Natural killer cell (primary cell): ENCODE data around the gene DOCK7. TPM values are rescaled to one million over a fixed set of nuclear protein-coding genes. Genes with fewer than 3 reads are reported as not detected.

Experiments used
- ATAC-seq, 3 donors: fragments of 150-1000 bp in 2 of 3; fragments of 200-7000 bp in 1 of 3; cut with Tn5 transposase; 1 replicate in 1 of 3; 2 replicates in 2 of 3; pipeline ENCODE4 v1.10.0; 2021; ENCODE audit warnings: mild to moderate bottlenecking in 2 of 3, moderate library complexity in 2 of 3
- DNase-seq, 2 donors: peaks; one replicate each; pipeline versions ENCODE4 v3.0.0 to v3.0.0-alpha.2; 2013 to 2021; ENCODE audit warnings: mixed read lengths in 1 of 2
- H3K27ac ChIP-seq: one replicate; pipeline ENCODE4 v1.5.1; 2013; ENCODE audit warnings: mild to moderate bottlenecking, low read length
- H3K27me3 ChIP-seq: one replicate; pipeline ENCODE4 v1.6.1; 2013; ENCODE audit warnings: low read length; ENCODE audit not compliant: control insufficient read depth, insufficient read depth
- H3K36me3 ChIP-seq: one replicate; pipeline ENCODE4 v1.6.1; 2013; ENCODE audit warnings: low read length; ENCODE audit not compliant: control insufficient read depth, insufficient read depth
- H3K4me1 ChIP-seq: one replicate; pipeline ENCODE4 v1.6.1; 2013; ENCODE audit warnings: low read length; ENCODE audit not compliant: control insufficient read depth, insufficient read depth
- H3K4me3 ChIP-seq: one replicate; pipeline ENCODE4 v1.5.1; 2013; ENCODE audit warnings: low read length
- H3K9me3 ChIP-seq: one replicate; pipeline ENCODE4 v1.6.1; 2013; ENCODE audit warnings: low read length; ENCODE audit not compliant: control insufficient read depth, insufficient read depth
- H3K27ac Mint-ChIP-seq, 2 donors: one replicate each; pipeline ENCODE4 v1.8.0; 2022; ENCODE audit warnings: mild to moderate bottlenecking in 2 of 2, mixed read lengths in 2 of 2, moderate library complexity in 1 of 2
- H3K27me3 Mint-ChIP-seq, 2 donors: one replicate each; pipeline ENCODE4 v1.8.0; 2022; ENCODE audit warnings: low read depth in 2 of 2, mixed read lengths in 2 of 2
- H3K36me3 Mint-ChIP-seq: one replicate; pipeline ENCODE4 v1.8.0; 2022; ENCODE audit warnings: mixed read lengths
- H3K4me1 Mint-ChIP-seq, 2 donors: one replicate each; pipeline ENCODE4 v1.8.0; 2022; ENCODE audit warnings: mixed read lengths in 2 of 2
- H3K4me3 Mint-ChIP-seq: one replicate; pipeline ENCODE4 v1.8.0; 2022; ENCODE audit warnings: mild to moderate bottlenecking, moderate library complexity, mixed read lengths
- H3K9me3 Mint-ChIP-seq, 2 donors: one replicate each; pipeline ENCODE4 v1.8.0; 2022; ENCODE audit warnings: mixed read lengths in 2 of 2
- whole genome bisulfite sequencing: methylation state at CpG from one replicate; pipeline ENCODE4 v1.1.7; 2013; ENCODE audit warnings: missing lambda C conversion rate; ENCODE audit not compliant: insufficient coverage; 5-methylcytosine and 5-hydroxymethylcytosine counted together
- intact Hi-C: fragments of 100-400 bp; cut with micrococcal nuclease; formaldehyde crosslinking; loops from one replicate; pipeline ENCODE4 v1.14.2; 2022
- total RNA-seq, 4 donors: library from RNA; stranded (reverse); fragments of 120-200 nt in 1 of 4; gene quantifications; one replicate each; pipeline versions ENCODE4 v1.2.3 to v1.2.4, GENCODE V29; 2013 to 2022
- TF ChIP-seq, protein P1 (sequence below): fragments of 200-600 bp; IDR thresholded peaks from one replicate; pipeline ENCODE4 v1.8.0; 2022; ENCODE audit warnings: antibody characterized with exemption

DOCK7 gene
- total RNA-seq, 3 donors from 2014 or later (not counting 1 experiment from before 2014, with no cell fraction given) = 4.3 to 13.1 (median 6.0) TPM

DNA sequence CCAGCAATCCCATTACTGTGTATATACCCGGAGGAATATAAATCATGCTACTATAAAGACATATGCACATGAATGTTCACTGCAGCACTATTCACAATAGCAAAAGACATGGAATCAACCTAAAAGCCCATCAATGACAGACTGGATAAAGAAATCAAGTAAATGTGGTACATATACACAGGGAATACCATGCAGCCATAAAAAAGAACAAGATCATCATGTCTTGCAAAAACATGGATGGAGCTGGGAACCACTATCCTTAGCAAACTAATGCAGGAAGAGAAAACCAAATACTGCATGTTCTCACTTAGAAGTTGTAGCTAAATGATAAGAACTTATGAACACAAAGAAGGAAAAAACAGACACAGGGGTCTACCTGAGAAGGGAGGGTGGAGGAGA lies 97.2 kb downstream of the DOCK7 start:
- H3K9me3 ChIP-seq = no peaks in the 10 kb centered on the region
- Mint-ChIP-seq H3K36me3 (no peaks in the 10 kb centered on the region), H3K27me3 (no peaks in the 10 kb centered on the region), H3K4me1 (no peaks in the 10 kb centered on the region), H3K4me3 (no peak overlapping the region), H3K9me3 (no peaks in the 10 kb centered on the region), H3K27ac (no peak overlapping the region)
- H3K27ac ChIP-seq = no peak overlapping the region
- H3K27me3 ChIP-seq = no peaks in the 10 kb centered on the region
- TF ChIP-seq, protein P1, sequence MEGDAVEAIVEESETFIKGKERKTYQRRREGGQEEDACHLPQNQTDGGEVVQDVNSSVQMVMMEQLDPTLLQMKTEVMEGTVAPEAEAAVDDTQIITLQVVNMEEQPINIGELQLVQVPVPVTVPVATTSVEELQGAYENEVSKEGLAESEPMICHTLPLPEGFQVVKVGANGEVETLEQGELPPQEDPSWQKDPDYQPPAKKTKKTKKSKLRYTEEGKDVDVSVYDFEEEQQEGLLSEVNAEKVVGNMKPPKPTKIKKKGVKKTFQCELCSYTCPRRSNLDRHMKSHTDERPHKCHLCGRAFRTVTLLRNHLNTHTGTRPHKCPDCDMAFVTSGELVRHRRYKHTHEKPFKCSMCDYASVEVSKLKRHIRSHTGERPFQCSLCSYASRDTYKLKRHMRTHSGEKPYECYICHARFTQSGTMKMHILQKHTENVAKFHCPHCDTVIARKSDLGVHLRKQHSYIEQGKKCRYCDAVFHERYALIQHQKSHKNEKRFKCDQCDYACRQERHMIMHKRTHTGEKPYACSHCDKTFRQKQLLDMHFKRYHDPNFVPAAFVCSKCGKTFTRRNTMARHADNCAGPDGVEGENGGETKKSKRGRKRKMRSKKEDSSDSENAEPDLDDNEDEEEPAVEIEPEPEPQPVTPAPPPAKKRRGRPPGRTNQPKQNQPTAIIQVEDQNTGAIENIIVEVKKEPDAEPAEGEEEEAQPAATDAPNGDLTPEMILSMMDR = no peak
- no peaks in the 10 kb centered on the region for H3K36me3 ChIP-seq
- no peak for DNase-seq
- H3K4me3 ChIP-seq = no peak overlapping the region
- 0% methylated on average over 1 of the region's 1 CpG for WGBS
- intact Hi-C loops = no loop called here
- no peak for ATAC-seq
- no peaks in the 10 kb centered on the region for H3K4me1 ChIP-seq

DNA sequence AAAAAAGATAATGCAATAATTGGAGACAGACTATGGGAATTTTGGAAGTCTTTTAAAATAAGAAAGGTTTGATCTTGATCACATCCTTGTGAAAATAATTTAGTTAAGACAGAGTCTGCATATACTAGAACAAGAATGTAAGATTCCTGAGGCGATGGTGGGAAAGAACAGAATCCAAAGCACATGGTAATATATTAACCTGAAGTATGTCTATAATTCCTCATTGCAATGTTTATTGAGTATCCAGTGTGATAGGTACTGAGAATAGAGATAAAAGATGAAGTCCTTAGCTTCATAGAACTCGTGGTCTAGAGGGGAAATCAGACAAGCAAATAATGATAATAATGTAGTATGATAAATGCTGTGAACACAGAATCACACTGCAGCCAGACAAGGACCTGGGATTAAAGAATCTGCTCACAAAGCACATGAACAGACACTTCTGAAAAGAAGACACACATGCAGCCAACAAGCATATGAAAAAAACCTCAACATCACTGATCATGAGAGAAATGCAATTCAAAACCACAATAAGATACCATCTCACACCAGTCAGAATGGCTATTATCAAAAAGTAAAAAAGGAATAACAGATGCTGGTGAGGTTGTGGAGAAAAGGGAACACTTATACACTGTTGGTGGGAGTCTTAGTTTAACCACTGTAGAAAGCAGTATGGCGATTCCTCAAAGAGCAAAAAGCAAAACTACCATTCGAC lies 97.8 kb downstream of the DOCK7 start:
- Mint-ChIP-seq H3K27ac (no peak overlapping the region), H3K4me1 (no peaks in the 10 kb centered on the region), H3K9me3 (no peaks in the 10 kb centered on the region), H3K36me3 (no peaks in the 10 kb centered on the region), H3K27me3 (no peaks in the 10 kb centered on the region), H3K4me3 (no peak overlapping the region)
- Histone ChIP-seq H3K4me1 (no peaks in the 10 kb centered on the region), H3K27me3 (no peaks in the 10 kb centered on the region), H3K36me3 (no peaks in the 10 kb centered on the region), H3K9me3 (no peaks in the 10 kb centered on the region), H3K27ac (no peak overlapping the region), H3K4me3 (no peak overlapping the region)
- intact Hi-C loops = no loop called here
- WGBS = 83% methylated on average over 3 of the region's 4 CpGs
- ATAC-seq (no peak), DNase-seq (no peak)
- TF ChIP-seq, protein P1 = no peak

DNA sequence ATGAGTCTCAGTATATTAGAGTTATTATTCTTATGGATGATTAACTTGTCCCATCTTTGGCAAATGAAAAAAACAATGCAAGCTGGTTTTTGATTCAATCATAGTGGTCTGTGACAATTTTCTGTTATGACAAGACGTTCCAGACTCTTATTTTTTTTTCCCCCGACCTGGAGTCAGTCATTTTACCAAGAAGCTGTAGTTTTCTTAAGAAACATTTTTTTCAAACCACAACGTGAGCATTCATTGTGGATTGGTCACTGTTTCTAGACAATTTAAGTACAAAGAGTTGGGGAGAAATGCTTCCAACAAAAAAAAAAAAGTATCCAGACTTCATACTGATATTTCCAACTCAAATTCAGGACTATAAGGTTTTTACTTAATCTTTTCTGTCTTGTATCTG lies 98.9 kb downstream of the DOCK7 start:
- intact Hi-C loops = no loop called here
- TF ChIP-seq, protein P1 = no peak
- H3K4me1 ChIP-seq = no peaks in the 10 kb centered on the region
- H3K27ac ChIP-seq = no peak overlapping the region
- Mint-ChIP-seq H3K9me3 (no peaks in the 10 kb centered on the region), H3K4me3 (no peak overlapping the region), H3K27me3 (no peaks in the 10 kb centered on the region), H3K36me3 (no peaks in the 10 kb centered on the region), H3K4me1 (no peaks in the 10 kb centered on the region), H3K27ac (no peak overlapping the region)
- ATAC-seq (no peak), DNase-seq (no peak)
- 80% methylated on average over 2 of the region's 3 CpGs for whole genome bisulfite sequencing
- no peaks in the 10 kb centered on the region for H3K36me3 ChIP-seq
- no peaks in the 10 kb centered on the region for H3K27me3 ChIP-seq
- no peaks in the 10 kb centered on the region for H3K9me3 ChIP-seq
- no peak overlapping the region for H3K4me3 ChIP-seq

DNA sequence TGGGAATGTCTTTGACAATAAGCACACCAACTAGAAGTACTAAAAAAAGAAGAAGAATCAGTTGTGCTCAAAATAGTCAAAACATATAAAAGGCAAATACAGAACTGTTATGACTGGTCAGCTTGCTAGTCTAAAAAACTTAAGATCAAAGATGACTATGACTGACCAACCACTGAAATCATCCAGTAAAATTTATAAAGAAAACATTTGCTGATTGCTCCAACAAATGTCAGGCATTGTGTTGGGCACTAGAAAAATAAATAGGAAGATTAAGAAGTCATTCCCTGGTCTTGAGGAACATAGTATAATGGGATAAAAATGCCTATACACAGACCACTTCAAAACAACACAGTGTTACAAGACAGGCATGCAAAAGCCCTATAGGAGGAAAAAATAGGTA lies 100.2 kb downstream of the DOCK7 start:
- Histone ChIP-seq H3K27me3 (no peaks in the 10 kb centered on the region), H3K9me3 (no peaks in the 10 kb centered on the region), H3K4me3 (no peak overlapping the region), H3K36me3 (no peaks in the 10 kb centered on the region), H3K4me1 (no peaks in the 10 kb centered on the region), H3K27ac (no peak overlapping the region)
- Mint-ChIP-seq H3K27ac (no peak overlapping the region), H3K9me3 (no peaks in the 10 kb centered on the region), H3K36me3 (no peaks in the 10 kb centered on the region), H3K4me1 (no peaks in the 10 kb centered on the region), H3K4me3 (no peak overlapping the region), H3K27me3 (no peaks in the 10 kb centered on the region)
- DNase-seq (no peak), ATAC-seq (no peak)
- intact Hi-C loops = no loop called here
- TF ChIP-seq, protein P1 = no peak
